Activated CD4-positive, alpha-beta T cell treated with anti-CD3 and anti-CD28 coated beads, Interleukin-10, Interleukin-2, amounts not matched to agents 100 ng/mL and 50 ng/mL, durations not matched to agents 16 hours and 8 hours (primary cell): ENCODE data around the gene TUNAR.

Experiments used
- DNase-seq: peaks from one replicate; pipeline ENCODE4 v3.0.0-alpha.2; 2020

The TUNAR gene

DNA sequence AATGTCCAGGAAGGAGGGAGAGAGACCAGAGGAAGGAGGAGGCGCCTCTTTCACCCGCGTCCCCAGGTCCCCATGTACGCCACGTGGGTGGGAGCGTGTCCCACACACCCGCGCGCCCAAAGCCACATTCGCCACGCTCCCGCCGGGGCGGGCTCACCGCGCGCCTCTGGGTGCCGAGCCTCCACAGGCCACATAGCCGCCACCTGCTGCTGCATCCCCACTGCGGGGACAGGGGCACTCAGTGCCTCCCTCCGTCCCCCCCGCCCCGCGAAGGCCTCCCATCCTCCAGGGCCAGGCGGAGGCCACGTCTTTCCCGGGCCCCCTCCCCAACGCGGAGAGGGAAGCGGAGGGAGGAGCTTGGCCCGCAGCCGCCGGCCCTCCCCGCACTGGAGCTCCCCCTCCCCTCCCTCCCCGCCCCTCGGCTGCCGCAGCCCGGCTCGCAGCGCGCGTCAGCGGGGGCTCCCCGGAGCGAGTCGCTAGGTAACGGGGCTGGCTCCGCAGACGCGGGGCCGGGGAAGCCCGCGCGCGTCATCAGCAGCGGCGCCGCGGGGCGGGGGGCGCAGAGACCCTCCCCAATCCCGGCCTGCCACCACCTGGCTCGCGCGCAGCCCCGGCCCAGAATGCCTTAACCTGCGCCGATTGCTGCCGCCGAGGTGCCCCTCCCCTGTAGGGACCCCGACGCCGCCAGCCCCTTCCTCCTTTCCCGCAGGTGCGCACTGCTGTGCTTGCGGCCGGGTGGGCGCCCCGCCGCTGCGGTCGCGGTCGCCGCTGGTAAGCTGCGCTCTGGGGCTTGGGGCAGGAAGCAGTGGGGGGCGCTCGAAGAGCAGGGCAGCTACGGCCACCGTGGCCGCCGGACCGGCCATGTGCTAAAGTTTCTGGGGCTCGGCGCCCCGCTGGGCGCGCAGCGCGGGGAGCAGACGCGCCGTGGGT, 536 bp upstream of the TUNAR start:
- DNase-seq: no peak

DNA sequence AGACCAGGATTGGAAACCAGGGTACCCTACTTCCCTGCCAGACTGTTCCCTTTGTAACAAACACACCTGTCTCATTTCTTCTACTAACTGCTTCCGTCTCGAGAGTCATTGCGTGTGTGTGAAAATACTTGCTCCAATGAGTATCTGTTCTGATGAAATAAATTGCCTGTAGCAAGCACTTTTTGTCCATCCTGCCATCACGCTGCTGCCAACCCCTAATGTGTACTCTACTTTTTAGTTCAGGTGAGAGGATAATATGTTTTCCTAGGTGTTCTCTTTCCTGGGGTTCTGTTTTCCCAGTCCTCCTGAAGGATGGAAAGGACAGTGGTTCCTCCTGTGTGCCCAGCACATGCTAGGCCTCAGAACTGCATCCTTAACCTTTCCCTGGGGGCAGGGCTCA, 1.0 kb downstream of the TUNAR start:
- no peak for DNase-seq

GRCh38 chr14:95884377-95884776, 7.7 kb downstream of the TUNAR start:
- DNase-seq: no peak

DNA sequence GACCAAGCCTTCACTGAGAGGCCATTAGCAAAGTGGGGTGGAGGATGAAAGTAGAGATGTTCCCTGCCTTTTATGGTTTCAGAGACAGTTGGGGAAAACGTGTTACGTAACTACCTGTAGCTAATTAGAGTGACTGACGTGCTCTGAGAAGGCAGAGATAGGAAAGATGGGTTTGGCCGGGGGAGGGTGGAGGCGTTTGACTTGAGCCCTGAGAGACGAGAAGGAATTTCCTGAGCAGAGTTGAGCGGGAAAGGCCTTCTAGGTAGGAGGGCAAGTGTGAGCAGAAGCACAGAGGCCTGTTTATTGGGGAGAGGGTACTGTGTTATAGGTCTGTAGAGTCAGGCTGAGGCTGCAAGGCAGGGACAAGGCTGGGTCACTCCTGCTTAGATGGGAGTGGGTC, 8.6 kb downstream of the TUNAR start:
- no peak for DNase-seq

DNA sequence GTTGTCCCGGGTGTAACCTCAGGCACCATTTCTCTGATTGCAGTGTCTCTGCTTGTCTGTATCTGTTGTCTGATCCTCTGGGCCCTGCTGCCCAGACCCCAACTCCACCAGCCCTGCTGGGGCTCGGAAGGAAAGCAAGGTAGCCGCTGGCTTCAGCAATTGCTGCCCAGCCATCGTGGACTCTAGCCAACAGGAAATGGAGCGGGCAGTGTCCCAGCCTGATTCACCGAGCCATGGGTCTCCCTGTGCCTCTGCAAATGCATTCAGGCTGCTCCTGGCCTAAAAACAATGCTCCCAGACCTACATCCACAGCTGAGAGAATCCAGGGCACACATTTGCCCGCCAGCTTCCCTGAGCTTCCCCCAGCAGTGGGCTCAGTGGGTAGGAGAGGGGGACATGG, 9.2 kb downstream of the TUNAR start:
- no peak for DNase-seq

- DNase-seq: no peak
These were observed 9.9 kb downstream of the TUNAR start for GRCh38 chr14:95886366-95887056.

DNA sequence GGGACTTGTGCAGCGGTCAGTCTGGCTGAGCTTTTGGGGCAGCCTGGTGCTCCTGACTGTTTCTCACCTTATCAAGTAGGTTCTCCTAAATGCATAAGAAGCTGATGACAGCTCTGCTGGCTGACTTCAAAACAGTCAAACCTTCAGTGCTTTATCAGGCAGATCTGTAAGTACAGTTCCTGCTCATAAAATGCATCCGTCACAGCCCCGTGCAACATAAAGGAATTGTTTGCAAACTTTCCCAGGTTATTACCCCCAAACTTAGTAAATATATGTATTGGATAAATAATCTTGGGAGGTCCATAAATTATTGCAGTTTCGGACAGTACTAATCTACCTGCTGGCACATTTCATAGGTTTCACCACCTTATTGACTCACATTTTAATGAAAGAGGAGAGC, 10.7 kb downstream of the TUNAR start:
- no peak for DNase-seq

- no peak for DNase-seq
These were observed 12.8 kb downstream of the TUNAR start for GRCh38 chr14:95889236-95889979.

GRCh38 chr14:95891742-95892141, 15.1 kb downstream of the TUNAR start:
- DNase-seq: no peak

DNA sequence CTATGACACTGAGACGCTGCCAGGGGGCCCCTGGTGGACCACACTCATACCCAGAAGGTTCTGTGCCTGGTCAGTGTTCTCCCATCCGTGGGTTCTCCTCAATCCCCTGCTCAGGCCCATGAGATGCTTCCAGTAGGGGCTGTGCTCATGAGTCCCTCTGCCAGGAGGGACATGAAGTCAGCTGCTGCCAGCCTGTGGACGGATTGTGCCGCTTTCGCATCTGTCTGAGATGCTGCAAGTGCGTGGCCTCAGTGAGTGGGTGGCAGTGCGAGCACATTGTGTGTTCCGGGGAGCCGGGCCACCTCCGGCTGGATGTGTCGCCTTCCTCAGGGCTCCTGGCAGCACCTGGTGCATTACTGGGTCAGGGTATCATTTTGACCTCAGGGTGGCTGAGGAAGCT, 15.5 kb downstream of the TUNAR start:
- no peak for DNase-seq

DNA sequence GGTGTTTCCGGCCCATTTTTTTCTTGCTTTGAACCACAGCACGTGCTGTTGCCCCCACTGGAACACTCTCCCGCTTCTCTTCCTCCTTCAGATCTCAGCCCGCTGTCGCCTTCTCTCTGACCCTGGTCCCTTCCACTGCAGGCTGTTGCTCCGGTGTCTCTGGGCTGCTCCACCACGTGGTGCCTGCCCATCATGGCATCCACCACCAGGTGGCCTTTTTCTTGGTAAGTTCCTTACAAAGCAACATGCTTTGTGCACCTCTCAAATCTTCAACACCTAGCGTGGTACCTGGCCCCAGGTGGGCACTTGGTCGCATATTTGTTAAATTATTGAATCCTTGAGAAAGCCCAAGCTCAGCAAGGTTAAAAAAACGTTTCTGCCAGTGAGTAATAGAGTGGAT, 19.1 kb downstream of the TUNAR start:
- DNase-seq: peak; percentile 30

- DNase-seq: no peak
These were observed 20.0 kb downstream of the TUNAR start for GRCh38 chr14:95896498-95897135.

- no peak for DNase-seq
These were observed 20.6 kb downstream of the TUNAR start for GRCh38 chr14:95897280-95897679.

- DNase-seq: no peak
These were observed 24.4 kb downstream of the TUNAR start for GRCh38 chr14:95901054-95901453.

DNA sequence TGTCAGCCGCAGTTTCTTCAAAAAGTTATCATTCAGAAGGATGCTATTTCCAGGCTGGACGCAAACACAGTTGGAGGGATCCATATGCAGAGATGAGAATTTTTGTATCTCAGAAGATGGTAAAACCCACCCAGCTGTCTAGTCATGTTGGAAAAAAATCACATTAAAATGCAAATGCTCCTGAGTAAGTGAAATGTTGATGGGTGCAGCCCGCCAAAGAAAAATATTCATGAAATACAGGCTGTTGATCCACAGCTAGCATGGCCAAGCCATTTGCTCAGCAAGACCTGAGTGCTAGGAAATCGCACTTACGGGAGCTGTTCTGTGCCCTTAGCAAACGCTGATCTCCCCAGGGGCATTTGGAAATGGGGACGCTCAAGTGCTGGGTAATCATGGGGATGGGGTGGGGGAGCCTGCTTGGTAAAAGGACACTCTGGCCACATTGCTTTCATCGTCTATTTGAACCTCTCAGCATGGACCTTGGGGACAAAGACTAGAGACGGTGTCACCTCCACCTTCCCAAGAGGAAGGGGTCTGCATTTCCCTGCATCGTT, 25.7 kb downstream of the TUNAR start:
- no peak for DNase-seq

GRCh38 chr14:95903165-95903564, 26.5 kb downstream of the TUNAR start:
- DNase-seq: no peak

GRCh38 chr14:95903616-95904107, 27.0 kb downstream of the TUNAR start:
- DNase-seq: no peak

DNA sequence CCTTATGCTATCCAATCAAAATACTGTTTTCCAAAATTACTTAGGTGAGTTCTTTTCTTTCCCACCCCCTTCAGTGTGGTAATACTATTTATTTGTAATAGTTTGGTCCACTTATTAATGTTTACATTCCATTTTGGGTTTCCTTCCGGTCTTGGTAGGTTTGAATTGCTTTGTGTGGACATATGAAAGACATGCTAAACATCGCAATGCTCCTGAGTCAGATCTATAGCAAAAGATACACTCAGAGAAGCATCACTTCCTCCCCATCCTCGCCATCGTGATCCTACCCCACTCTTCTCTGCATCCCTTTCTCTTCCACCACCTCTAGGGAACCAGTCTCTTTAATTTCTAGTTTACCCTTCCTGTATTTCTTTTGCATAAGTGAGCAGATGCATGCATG, 30.0 kb downstream of the TUNAR start:
- no peak for DNase-seq

- no peak for DNase-seq
These were observed 34.0 kb downstream of the TUNAR start for GRCh38 chr14:95910628-95911027.

DNA sequence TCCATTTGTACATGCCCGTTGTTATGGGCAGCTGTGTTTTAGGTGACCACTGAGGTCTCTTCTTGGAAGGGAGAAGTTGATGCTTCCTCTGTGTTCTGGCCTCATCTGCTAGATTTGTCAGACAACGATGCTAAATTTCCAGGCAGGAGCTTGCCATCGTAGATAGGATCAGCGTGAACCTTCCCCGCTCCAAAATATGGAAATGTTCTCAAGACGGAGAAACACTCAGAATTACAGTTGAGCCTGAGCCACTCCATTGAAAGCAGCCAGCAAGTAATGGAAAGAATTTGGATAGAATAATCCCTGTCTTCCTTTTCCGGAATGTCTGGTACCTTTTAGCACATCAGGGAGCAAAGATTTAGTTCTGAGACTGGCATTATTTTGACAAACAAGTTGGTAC, 34.8 kb downstream of the TUNAR start:
- no peak for DNase-seq

- DNase-seq: no peak
These were observed 38.7 kb downstream of the TUNAR start for GRCh38 chr14:95915330-95915729.

- DNase-seq: no peak
These were observed 41.8 kb downstream of the TUNAR start for GRCh38 chr14:95918466-95918865.
